AG10803 (cell line): ENCODE data around the gene SUMO1.

Experiments
- DNase-seq: peaks from one replicate; pipeline ENCODE4 v3.0.0; 2010; ENCODE audit warnings: low read depth
- H3K4me3 ChIP-seq: 2 replicates; pipeline ENCODE4 v1.5.1; 2011; ENCODE audit warnings: mild to moderate bottlenecking, low read length, control low read depth
- CTCF ChIP-seq: conservative IDR thresholded peaks from 2 replicates; pipeline ENCODE4 v1.5.1; 2011; ENCODE audit warnings: mild to moderate bottlenecking, low read length, control low read depth, inconsistent platforms

SUMO1 gene

GRCh38 chr2:202221873-202222272 lies 16.5 kb downstream of the SUMO1 start:
- peak; percentile 20 for DNase-seq
- no peak for TF ChIP-seq CTCF
- H3K4me3 ChIP-seq, result no peak overlapping the region

- DNase-seq, result peak; percentile 37
- no peak overlapping the region for H3K4me3 ChIP-seq
- TF ChIP-seq CTCF, result no peak
Measured at GRCh38 chr2:202215179-202215578, 23.2 kb downstream of the SUMO1 start.

- no peak for TF ChIP-seq CTCF
- no peak for DNase-seq
- H3K4me3 ChIP-seq, result no peak overlapping the region
Measured at GRCh38 chr2:202208526-202208925, 29.9 kb downstream of the SUMO1 start.

GRCh38 chr2:202204855-202205254 lies 33.5 kb downstream of the SUMO1 start:
- H3K4me3 ChIP-seq, result no peak overlapping the region
- no peak for DNase-seq
- no peak for TF ChIP-seq CTCF

GRCh38 chr2:202203348-202203747 lies 35.0 kb downstream of the SUMO1 start:
- DNase-seq, result no peak
- TF ChIP-seq CTCF, result no peak
- H3K4me3 ChIP-seq, result no peak overlapping the region

- no peak for TF ChIP-seq CTCF
- DNase-seq, result no peak
- H3K4me3 ChIP-seq, result no peak overlapping the region
Measured at GRCh38 chr2:202201220-202202160, 36.9 kb downstream of the SUMO1 start.

- DNase-seq, result no peak
- no peak overlapping the region for H3K4me3 ChIP-seq
- TF ChIP-seq CTCF, result no peak
Measured at GRCh38 chr2:202196727-202197126, 41.7 kb downstream of the SUMO1 start.
